ENCODE measurements around the gene NQO1. TPM values are rescaled to one million over a fixed set of nuclear protein-coding genes. Genes with fewer than 3 reads are reported as not detected.
A peak's percentile ranks its signal among the peaks of the same experiment; 100 is the strongest.

The NQO1 gene
- 10 to 100 TPM; 26.5 to 36.6 TPM for total RNA-seq

GRCh38 chr16:69726313-69727060 lies at the start of gene NQO1:
NQO1 (minus strand) TSS chr16:69726560; CDS start chr16:69726439, 121 bp downstream.
- Histone ChIP-seq H3K4me1 (peaks cover 15% of the 10 kb centered on the region), H3K9me3 (no peaks in the 10 kb centered on the region), H3K27ac (peak within 1 kb of the TSS; percentile 8 to 72 (median 54)), H3K4me3 (peak within 1 kb of the TSS; percentile 9 to 27), H3K27me3 (no peaks in the 10 kb centered on the region), H3K36me3 (replicated peaks in 1 of 2; ENCODE audit: insufficient read depth in 1 of 2, low read depth in 2 of 2) (no peaks in the 10 kb centered on the region)
- intact Hi-C loops (cut with DNase I) = no loop called here
- peak; percentile 23 to 65 (median 50) for TF ChIP-seq POLR2A (IDR thresholded peaks at IDR 0.05)
- TF ChIP-seq, protein P1, sequence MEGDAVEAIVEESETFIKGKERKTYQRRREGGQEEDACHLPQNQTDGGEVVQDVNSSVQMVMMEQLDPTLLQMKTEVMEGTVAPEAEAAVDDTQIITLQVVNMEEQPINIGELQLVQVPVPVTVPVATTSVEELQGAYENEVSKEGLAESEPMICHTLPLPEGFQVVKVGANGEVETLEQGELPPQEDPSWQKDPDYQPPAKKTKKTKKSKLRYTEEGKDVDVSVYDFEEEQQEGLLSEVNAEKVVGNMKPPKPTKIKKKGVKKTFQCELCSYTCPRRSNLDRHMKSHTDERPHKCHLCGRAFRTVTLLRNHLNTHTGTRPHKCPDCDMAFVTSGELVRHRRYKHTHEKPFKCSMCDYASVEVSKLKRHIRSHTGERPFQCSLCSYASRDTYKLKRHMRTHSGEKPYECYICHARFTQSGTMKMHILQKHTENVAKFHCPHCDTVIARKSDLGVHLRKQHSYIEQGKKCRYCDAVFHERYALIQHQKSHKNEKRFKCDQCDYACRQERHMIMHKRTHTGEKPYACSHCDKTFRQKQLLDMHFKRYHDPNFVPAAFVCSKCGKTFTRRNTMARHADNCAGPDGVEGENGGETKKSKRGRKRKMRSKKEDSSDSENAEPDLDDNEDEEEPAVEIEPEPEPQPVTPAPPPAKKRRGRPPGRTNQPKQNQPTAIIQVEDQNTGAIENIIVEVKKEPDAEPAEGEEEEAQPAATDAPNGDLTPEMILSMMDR (IDR thresholded peaks at IDR 0.05) = no peak
- DNase-seq (peak; percentile 88 to 95 (median 92)), ATAC-seq (peak; percentile 99)
- 1 to 3% methylated on average over 7 to 31 of the region's 31 CpGs for WGBS, 2 donors

- H3K4me1 ChIP-seq = peaks cover 33% of the 10 kb centered on the region
- H3K36me3 ChIP-seq (replicated peaks in 1 of 2; ENCODE audit: insufficient read depth in 1 of 2, low read depth in 2 of 2) = no peaks in the 10 kb centered on the region
- H3K9me3 ChIP-seq = no peaks in the 10 kb centered on the region
- no peak for ATAC-seq
- DNase-seq = no peak
- intact Hi-C loops (cut with DNase I) = no loop called here
- no peak overlapping the region for H3K4me3 ChIP-seq
- H3K27ac ChIP-seq = no peak overlapping the region
- H3K27me3 ChIP-seq = no peaks in the 10 kb centered on the region
- TF ChIP-seq, protein P1 (IDR thresholded peaks at IDR 0.05) = no peak
- TF ChIP-seq POLR2A (IDR thresholded peaks at IDR 0.05) = no peak
These were observed 49.2 kb upstream of the NQO1 start for GRCh38 chr16:69775563-69775962.

DNA sequence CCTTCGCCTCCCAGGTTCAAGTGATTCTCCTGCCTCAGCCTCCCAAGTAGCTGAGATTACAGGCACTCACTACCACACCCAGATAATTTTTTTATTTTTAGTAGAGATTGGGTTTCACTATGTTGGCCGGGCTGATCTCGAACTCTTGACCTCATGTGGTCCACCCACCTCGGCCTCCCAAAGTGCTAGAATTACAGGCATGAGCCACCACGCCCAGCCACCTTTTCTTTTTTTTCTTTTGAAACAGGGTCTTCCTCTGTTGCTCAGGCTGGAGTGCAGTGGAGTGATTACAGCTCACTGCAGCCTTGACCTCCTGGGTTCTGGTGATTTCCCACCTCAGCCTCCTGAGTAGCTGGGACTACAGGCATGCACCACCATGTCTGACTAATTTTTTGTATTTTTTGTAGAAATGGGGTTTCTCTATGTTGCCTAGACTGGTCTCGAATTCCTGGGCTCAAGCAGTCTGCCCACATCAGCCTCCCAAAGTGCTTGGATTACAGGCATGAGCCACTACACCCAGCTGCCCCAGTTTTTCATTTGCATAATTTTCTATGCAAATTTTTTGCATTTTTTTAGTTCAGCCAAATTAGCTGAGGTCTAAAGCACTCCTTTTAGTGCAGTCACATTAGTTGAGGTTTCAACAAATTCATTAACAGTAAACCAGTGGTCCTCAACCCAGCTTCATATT lies 47.0 kb upstream of the NQO1 start:
- no peaks in the 10 kb centered on the region for H3K36me3 ChIP-seq (replicated peaks in 1 of 2; ENCODE audit: insufficient read depth in 1 of 2, low read depth in 2 of 2)
- no peaks in the 10 kb centered on the region for H3K9me3 ChIP-seq
- no peak for ATAC-seq
- WGBS, 2 donors = 83 to 84% methylated on average over 6 of the region's 6 CpGs
- TF ChIP-seq, protein P1 (IDR thresholded peaks at IDR 0.05) = no peak
- no peak for TF ChIP-seq POLR2A (IDR thresholded peaks at IDR 0.05)
- H3K4me3 ChIP-seq = no peak overlapping the region
- no peaks in the 10 kb centered on the region for H3K27me3 ChIP-seq
- peaks cover 44% of the 10 kb centered on the region for H3K4me1 ChIP-seq
- intact Hi-C loops (cut with DNase I) = no loop called here
- no peak overlapping the region for H3K27ac ChIP-seq
- no peak for DNase-seq

DNA sequence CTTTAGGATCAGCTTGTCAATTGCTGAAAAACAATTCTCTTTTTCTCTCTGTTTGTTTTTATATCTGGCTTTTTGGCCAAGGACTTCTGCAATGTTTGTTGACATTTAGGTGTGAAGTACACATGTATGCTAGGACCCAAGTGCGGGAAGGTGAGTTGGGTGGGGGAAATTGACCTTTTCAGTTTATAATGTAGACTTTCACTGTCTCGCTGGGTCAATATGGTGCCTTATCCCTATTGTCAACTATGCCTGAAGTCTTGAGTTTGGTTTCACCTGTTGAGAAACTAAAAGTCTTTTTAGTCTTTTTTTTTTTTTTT lies 45.2 kb upstream of the NQO1 start:
- DNase-seq = no peak
- Histone ChIP-seq H3K36me3 (replicated peaks in 1 of 2; ENCODE audit: insufficient read depth in 1 of 2, low read depth in 2 of 2) (no peaks in the 10 kb centered on the region), H3K4me1 (peaks cover 57% of the 10 kb centered on the region), H3K4me3 (no peak overlapping the region), H3K27me3 (no peaks in the 10 kb centered on the region), H3K9me3 (no peaks in the 10 kb centered on the region), H3K27ac (peak overlapping the region; percentile 49 to 74 (median 55))
- intact Hi-C loops (cut with DNase I) = no loop called here
- TF ChIP-seq POLR2A (IDR thresholded peaks at IDR 0.05) = no peak
- TF ChIP-seq, protein P1 (IDR thresholded peaks at IDR 0.05) = no peak
- ATAC-seq = peak; percentile 42
- 26 to 47% methylated on average over 2 of the region's 2 CpGs for WGBS, 2 donors

All from body of pancreas (tissue), 4 donors.